Nucleus accumbens (tissue), 56 donors: Measurements from ENCODE around the gene OVAAL.

ENCODE experiments used
- DNase-seq, 56 donors: peaks; one replicate each; lab custom pipeline; 2025; lab: John Stamatoyannopoulos, UW

OVAAL gene

DNA sequence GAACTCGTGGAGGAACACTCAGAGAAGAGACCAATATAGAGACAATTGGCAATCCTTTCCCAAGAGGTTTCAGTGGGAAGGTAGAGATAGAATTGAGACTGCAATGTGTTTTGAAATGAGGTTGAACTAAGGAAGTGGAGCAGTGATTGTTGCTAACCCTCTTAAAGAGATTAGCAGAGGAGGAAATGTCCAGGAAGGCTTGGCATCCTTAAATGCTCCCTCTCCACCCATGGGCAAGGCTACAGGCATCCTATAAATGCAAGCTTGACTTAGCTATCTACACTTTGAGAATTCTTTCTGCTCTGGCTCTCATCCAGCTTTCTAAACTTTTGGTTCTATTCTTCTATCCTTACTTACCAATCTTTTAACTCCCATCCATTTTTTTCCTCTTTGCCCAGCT is 42.7 kb downstream of the OVAAL start:
- no peak for DNase-seq

DNA sequence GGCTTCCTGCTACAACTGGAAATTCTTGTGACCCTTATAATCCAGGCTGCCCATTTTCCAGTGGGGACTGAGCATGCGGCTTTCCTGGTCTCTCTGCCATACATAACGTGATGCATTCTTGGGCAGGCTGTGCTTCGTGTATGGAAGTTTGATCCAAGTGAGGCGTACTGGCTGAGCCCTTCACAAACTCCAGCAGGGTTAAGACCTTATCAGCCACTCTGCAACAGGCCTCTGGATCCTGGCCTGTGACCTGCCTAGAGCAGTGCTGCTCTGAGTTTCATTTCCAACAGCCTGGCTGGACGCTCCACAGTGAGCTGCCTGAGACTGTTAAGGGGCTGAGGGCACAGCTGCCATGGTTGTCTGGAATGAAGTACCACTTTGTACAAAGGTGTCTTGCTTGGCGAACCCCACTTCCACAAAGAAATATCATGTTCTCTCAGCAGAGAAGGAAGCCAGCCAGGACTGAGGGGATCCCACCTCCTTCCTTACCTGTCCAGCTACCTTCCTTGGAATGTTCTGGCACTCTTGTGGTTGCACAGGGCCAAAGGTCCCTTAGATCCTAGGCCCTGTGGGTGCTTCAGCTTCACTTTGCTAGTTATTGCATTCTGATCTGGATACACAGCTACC is 44.6 kb downstream of the OVAAL start:
- DNase-seq: no peak

DNA sequence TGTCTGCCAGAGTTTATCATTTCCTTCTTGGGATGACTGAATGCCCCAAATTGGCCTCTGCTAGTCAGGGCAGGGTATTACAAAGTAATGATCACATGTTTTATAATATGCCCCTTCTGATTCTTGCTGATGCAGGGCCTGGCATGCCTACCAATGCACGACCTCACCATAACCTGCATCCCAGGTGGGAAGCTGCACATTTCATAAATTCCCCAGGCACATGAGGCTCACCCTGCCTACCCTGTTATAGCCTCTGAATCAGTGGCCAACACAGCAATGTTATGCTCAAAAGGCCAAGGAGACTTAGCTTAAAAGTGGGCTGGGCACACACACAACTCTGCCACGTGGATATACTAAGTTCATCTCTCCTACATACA is 45.1 kb downstream of the OVAAL start:
- DNase-seq: no peak

DNA sequence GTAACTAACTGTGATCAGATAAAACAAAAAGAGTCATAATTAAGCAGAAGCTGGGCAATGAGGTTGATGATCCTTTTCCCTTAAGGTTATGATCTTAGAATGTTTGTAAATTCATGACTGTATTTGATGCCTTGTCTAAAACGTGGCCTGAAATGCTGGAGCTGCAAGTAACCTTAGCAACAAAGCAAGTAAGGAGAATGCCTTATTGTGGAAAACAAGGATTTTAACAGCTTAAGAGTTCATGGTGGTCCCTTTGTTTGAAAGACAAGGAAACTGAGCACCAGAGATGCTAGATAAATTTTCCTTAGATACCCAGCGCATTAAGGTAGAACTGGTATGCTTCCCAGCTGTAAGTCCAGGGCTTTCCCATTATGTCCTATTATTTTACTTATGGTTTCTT is 47.4 kb downstream of the OVAAL start:
- no peak for DNase-seq

DNA sequence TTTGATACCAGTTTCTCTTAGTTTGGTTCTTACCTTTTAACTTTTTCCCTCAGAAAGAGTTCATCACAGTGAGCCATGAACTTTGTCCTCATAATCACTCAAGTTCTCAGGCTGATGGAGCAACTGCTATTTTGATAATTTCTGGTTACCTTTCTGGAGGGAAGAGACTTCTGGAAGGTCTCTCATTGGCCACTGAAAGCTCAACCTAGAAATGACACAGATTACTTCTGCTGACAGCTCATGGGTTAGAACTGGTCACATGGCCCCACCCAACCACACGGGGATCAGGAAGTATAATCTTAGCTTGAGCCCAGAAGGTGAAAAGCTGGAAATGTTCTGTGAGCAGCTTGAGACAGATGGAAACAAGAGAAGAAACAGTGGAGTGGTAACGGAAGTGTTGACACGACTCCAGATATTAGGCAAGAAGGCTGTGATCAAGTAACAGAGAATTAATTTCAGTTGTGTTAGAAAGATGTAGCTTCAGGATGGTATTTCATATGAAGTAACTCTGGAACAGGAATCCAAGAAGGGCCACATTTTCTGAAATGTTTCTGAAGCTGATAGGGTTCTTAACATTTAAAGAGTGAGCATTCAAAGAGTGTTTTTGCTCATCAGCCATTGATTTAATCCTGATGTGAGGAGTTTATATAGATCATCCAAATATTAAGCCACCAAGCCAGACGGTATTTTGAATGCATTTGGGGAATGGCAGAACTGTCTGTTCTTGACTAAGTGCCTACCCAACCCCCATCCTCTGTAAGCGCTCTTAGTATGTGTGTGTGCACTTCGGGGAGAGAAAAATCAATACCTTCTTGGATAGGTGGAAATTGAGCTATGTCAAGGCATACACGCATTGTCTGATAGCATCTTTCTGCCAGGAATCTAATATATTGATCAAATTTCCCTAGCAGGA is 51.1 kb downstream of the OVAAL start:
- no peak for DNase-seq

DNA sequence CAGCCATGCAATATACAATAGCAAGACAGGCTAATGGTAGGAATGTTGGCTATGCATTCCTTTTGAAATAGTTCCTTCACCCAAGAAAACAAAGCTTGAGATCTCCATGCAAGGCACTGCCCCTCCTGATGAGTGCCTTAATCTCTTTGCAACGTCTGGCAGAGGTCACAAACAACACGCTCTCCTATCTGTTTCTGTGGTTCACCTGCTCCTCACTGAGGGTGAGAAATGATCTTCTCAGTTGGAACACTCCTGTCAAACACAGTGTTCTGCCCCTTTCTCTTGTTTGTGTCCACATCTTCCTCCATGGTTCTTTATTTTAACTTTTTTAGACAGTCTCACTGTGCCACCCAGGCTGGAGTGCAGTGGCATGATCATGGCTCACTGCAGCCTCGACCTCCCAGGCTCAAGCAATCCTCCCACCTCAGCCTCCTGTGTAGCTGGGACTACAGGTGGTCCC is 51.8 kb downstream of the OVAAL start:
- no peak for DNase-seq

DNA sequence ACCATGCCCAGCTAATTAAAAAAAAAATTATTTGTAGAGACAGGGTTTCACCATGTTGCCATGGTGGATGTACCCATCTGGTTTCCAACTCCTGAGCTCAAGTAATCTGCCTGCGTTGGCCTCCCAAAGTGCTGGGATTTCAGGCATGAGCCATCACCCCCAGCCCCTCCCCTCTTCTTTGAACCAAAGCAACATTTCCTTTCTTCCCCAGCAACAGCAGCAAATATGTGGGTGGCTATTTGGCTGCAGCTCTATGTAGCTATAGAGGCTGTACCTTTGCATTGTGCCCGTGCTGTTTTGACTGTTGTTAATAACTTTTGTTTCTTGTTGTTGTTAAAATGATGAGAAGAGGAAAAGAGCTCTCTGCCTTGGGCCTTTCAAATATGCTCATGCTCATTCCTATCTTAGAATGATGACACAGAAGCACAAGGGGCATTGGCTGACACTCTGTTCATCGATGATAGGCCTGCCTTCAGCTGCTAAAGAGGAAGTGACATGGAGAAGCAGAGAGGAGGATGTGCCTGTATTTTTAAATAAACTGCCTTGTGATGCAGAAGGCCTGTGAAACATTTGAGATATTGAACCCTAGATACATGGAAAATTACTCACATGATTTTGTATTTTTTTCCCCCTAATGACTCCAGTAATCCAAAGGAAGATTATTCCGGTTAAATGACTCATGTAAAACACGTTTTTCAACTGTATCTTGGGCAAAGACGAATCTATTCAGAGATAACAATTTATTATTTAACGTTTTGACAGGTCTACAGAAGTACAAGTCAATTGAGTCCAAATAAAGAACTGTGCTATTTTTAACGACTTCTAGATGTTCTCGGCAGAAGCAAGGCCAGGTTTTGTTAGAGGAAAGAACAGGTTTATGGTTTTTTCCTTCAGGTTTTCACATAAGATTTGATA is 52.5 kb downstream of the OVAAL start:
- DNase-seq: peak in 18 of 56 donors; percentile 4 to 48 (median 23)

DNA sequence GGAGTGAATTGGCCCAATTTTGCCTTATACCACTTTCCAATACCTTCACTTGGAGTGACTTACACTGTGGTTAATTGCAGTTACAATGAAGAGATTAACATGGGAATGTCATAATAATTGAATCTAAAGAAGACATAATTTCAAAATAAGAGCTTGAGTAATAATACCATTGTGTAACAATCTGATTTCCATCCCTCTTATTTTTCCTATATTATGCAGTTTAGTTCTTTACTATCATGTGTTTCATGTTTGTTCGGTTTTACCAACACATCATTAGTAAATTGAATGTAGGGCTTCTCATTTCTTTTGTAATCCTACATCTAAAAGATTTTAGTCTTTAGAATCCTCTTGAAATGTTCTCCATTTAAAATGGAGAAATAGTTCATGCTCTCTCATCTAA is 53.9 kb downstream of the OVAAL start:
- DNase-seq: no peak

DNA sequence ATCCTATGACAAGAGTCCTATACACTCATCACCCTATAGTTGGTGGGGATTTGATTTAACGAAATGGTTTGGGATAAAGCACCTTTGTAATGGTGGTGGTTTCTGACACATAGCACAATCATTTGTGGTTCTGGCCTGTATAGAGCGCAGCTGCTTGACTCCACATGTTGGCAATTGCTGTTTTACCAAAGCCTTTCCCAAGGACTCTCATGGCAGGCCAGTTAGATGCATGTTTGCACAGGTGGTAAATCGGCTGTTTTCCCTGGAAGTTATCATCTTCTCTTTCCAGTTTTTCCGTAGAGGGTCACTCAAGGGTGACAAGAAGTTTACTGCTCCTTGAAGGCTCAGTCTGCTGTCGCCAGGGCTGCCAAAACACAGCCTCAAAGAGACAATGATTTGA is 56.0 kb downstream of the OVAAL start:
- no peak for DNase-seq

DNA sequence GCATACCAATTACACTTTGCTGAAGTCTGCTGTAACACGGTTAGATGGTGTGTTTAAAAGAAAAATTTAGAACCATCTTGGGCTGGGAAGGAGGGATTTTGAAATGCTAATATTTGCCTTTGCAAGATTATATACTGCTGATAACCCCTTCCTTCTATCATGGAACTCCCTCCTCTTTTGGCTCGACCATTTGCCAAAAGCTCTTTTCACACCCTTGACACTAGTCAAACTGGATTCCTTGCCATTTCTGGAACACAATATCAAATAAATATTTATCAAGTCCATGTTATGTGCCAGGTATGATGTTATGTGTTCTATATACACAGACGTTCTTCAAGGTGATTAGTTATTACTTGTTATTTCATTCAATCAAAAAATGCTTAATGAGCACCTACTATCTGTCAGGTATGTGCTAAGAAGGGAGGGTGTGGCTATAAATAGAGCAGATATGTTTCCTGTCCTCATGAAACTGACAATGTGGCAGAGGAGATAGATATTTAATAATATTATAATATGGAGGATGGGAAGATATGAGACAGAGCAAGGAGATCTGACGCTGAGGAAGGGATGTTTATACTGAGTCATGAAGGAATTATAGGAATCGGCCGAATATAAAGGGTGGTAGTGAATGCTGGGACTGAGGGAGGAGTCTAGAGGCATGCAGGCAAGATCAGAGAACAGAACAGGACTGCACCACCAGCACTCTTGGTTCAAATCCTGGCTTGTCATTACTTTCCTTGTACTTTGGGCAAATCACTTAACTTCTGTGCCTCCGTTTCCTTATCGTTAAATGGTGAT is 56.9 kb downstream of the OVAAL start:
- no peak for DNase-seq
